Activated CD4-positive, CD25-positive, alpha-beta regulatory T cell treated with anti-CD3 and anti-CD28 coated beads, Interleukin-2, amount 50 U/mL, for 24 hours (primary cell): ENCODE results near the gene UQCRQ.
A peak's percentile ranks its signal among the peaks of the same experiment; 100 is the strongest.
"Not testable (repeated sequence)": the region's sequence is repeated elsewhere in the genome, so short reads cannot be mapped to it uniquely, and the experiment has no call there.

Experiments
- ATAC-seq, 2 donors: fragments of 150-1000 bp; cut with Tn5 transposase; one replicate each; pipeline ENCODE4 v1.10.0; 2021; ENCODE audit warnings: mild to moderate bottlenecking in 1 of 2, moderate library complexity in 1 of 2

UQCRQ gene

GRCh38 chr5:132834057-132834456 lies 32.4 kb upstream of the UQCRQ start:
- no peak for ATAC-seq

GRCh38 chr5:132836852-132837251 lies 29.6 kb upstream of the UQCRQ start:
- no peak for ATAC-seq

- ATAC-seq: no peak
These were observed 28.6 kb upstream of the UQCRQ start for GRCh38 chr5:132837868-132838267.

GRCh38 chr5:132838516-132839282 lies 27.7 kb upstream of the UQCRQ start:
- no peak for ATAC-seq

GRCh38 chr5:132839426-132840301 lies 26.8 kb upstream of the UQCRQ start:
- ATAC-seq: no peak

GRCh38 chr5:132840313-132840712 lies 26.1 kb upstream of the UQCRQ start:
- ATAC-seq: no peak

GRCh38 chr5:132840896-132841295 lies 25.5 kb upstream of the UQCRQ start:
- no peak for ATAC-seq

GRCh38 chr5:132841305-132841704 lies 25.1 kb upstream of the UQCRQ start:
- ATAC-seq: no peak

GRCh38 chr5:132848270-132848669 lies 18.2 kb upstream of the UQCRQ start:
- no peak for ATAC-seq

GRCh38 chr5:132849347-132849746 lies 17.1 kb upstream of the UQCRQ start:
- no peak for ATAC-seq

GRCh38 chr5:132850066-132850465 lies 16.4 kb upstream of the UQCRQ start:
- ATAC-seq: no peak

- ATAC-seq: no peak
These were observed 13.1 kb upstream of the UQCRQ start for GRCh38 chr5:132853323-132853722.

- ATAC-seq: no peak
These were observed 12.7 kb upstream of the UQCRQ start for GRCh38 chr5:132853790-132854189.

GRCh38 chr5:132854301-132854700 lies 12.1 kb upstream of the UQCRQ start:
- ATAC-seq: no peak

GRCh38 chr5:132854992-132855391 lies 11.4 kb upstream of the UQCRQ start:
- ATAC-seq: not testable (repeated sequence)

- no peak for ATAC-seq
These were observed 10.4 kb upstream of the UQCRQ start for GRCh38 chr5:132856011-132856410.

GRCh38 chr5:132859889-132860437 lies 6.5 kb upstream of the UQCRQ start:
- no peak for ATAC-seq

GRCh38 chr5:132860742-132861141 lies 5.7 kb upstream of the UQCRQ start:
- no peak for ATAC-seq

GRCh38 chr5:132865668-132866341 lies 637 bp upstream of the UQCRQ start:
- ATAC-seq: peak; percentile 5 to 7

GRCh38 chr5:132867046-132867451 lies 607 bp downstream of the UQCRQ start:
- ATAC-seq: peak; percentile 12 to 15

- no peak for ATAC-seq
These were observed 2.3 kb downstream of the UQCRQ start for GRCh38 chr5:132868754-132869153.

- ATAC-seq: no peak
These were observed 4.4 kb downstream of the UQCRQ start for GRCh38 chr5:132870801-132871200.
